Cardiac fibroblast (primary cell): ENCODE measurements around the gene RHOU.
"Not testable (repeated sequence)": the region's sequence is repeated elsewhere in the genome, so short reads cannot be mapped to it uniquely, and the experiment has no call there.

ENCODE experiments used
- DNase-seq, 2 donors: peaks; one replicate each; pipeline versions ENCODE4 v3.0.0 to v3.0.0-alpha.2; 2010; ENCODE audit warnings: low read depth in 2 of 2
- H3K4me3 ChIP-seq, 2 donors: replicated peaks in 1 of 2; 1 replicate in 1 of 2; 2 replicates in 1 of 2; pipeline ENCODE4 v1.5.1; 2011; ENCODE audit warnings: low read depth in 2 of 2, low read length in 2 of 2, mild to moderate bottlenecking in 2 of 2, moderate library complexity in 1 of 2
- CTCF ChIP-seq: IDR thresholded peaks from one replicate; pipeline ENCODE4 v1.5.1; 2011; ENCODE audit warnings: low read depth, mild to moderate bottlenecking, low read length, inconsistent platforms

Gene RHOU

GRCh38 chr1:228765168-228765946 lies 30.1 kb downstream of the RHOU start:
- TF ChIP-seq CTCF: no peak
- no peak for DNase-seq
- no peak overlapping the region for H3K4me3 ChIP-seq

- TF ChIP-seq CTCF: no peak
- no peak overlapping the region for H3K4me3 ChIP-seq
- no peak for DNase-seq
Measured at GRCh38 chr1:228766788-228767187, 31.5 kb downstream of the RHOU start.

GRCh38 chr1:228767636-228768354 lies 32.5 kb downstream of the RHOU start:
- TF ChIP-seq CTCF: no peak
- no peak overlapping the region for H3K4me3 ChIP-seq
- no peak for DNase-seq

- no peak for TF ChIP-seq CTCF
- H3K4me3 ChIP-seq: no peak overlapping the region
- no peak for DNase-seq
Measured at GRCh38 chr1:228768355-228769000, 33.2 kb downstream of the RHOU start.

- H3K4me3 ChIP-seq: no peak overlapping the region
- no peak for TF ChIP-seq CTCF
- no peak for DNase-seq
Measured at GRCh38 chr1:228770779-228771223, 35.5 kb downstream of the RHOU start.

GRCh38 chr1:228772516-228773212 lies 37.4 kb downstream of the RHOU start:
- TF ChIP-seq CTCF: no peak
- no peak overlapping the region for H3K4me3 ChIP-seq
- no peak for DNase-seq

GRCh38 chr1:228775946-228776345 lies 40.7 kb downstream of the RHOU start:
- not testable (repeated sequence) for DNase-seq, H3K4me3 ChIP-seq
